CD4-positive, alpha-beta T cell treated with Interleukin-6 for 4 hours (primary cell): ENCODE data around the gene SVIL.
"Not testable (repeated sequence)": the region's sequence is repeated elsewhere in the genome, so short reads cannot be mapped to it uniquely, and the experiment has no call there.

Experiments
- DNase-seq: peaks from one replicate; pipeline ENCODE4 v3.0.0-alpha.2; 2020; ENCODE audit warnings: mixed read lengths

Gene SVIL

DNA sequence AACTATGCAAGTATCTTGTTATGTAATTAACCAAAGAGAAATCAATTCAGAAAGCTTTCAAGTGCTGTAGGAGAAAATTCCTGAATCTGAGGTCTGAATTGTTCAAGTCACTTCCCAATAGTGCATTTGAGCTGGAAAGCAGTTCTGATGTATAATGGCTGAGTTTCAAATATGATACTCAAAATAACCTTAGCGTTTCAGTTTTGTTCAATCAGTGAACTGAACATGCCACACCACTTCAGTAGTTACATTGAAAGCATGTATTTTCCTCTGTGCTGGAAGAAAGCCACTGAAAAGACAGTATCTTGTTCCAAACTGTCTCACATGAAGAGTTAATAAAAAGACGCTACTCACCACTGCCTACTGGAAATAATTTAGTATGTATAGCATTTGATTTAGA lies 64.5 kb downstream of the SVIL start:
- not testable (repeated sequence) for DNase-seq

DNA sequence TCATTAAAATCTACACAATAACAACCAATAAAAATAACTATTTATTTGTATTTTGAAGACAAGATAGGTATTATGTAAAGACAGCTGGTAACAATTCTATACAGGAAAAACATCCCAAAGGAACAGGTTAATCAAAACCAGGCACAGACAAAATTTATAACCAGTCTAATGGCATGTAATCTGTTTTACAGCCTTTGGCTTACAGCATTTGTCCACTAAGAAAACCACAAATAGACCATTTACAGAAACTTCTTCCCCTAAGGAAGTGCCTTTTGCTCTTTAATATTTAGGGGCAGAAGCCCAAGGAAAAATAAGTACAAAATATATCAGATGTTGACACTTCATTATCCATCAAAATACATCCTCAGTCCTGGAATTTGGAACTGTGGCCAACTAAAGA lies 65.0 kb downstream of the SVIL start:
- no peak for DNase-seq

DNA sequence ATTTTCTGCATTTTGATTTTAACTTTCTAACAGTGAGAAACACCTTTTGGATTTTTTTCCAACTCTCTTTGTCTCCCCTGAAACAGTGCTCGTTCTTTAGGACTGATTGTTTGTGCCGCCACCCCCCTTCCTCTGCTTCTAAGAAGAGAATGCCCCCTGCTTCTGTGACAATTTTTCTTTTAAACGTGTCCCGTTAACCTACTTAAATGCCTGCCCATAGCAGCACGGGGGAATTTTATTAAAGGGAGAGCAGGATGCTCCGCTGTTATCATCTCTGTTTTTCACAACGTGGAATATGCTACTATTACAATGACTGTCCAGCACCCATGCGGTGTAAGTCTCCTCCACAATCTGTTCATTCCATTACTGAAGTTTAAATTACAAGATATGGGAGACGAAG lies 67.8 kb downstream of the SVIL start:
- DNase-seq: no peak

DNA sequence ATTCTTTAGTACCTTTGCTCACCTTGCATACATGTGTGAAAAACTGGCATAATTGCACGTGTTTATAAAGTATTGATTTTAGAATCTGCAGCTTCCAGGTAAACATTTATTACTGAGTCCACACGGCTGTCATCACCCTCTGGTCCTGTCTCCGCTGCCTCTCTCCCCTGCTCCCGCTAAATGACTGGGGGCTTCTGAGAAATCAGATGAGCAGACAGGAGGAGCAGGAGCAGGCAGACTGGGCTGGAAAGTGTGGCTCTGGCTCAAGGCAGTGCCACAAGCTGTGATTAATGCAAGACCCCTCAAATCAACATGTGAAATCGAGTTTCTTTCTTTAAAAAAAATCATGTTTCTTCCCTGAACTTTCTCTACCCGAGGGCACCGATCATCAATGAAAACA lies 68.6 kb downstream of the SVIL start:
- not testable (repeated sequence) for DNase-seq

DNA sequence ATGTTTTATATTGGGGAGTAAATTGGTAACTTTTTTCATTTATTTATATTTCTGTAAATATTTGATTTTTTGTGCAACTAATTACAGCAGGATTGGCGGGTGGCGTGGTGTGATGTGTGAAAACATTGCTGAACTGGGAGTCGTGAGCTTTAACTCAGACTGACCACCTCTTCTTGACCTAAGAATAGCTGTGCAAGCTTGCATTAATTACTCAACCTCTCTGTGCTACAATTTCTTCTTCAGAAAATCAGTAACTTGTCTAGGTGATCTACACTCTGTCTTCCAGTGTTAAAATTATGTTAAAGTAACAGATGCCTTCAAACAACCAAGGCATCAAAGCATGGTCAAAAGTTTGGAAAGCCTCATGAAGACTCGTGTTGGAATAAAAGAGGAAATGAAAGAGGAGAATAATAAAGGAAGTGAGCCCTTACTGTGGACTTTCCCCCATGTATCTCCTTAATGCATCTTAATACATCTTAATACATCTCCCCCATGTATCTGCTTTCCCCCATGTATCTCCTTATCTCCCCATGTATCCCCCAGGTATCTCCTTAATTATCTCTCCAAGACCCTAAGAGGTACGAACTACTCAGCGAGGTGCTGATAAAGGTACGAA lies 71.2 kb downstream of the SVIL start:
- no peak for DNase-seq

DNA sequence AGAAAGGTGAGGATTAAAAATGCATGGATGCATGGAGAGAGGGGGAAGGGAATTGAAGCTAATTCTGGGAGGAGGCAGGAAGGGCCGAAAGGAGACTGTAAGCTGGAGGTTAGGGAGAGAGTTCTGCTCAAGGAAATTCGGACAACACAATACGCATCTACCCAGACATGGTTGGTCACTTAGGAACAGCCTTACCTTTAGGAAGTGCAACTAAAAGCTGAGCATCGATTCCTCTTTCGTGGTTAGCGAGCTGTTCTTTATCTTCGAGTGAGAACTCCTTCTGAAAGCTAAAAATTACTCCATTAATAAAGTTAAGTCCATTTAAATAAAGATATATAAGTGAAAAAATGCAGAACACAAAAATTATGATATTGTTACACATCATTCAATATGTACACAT lies 71.8 kb downstream of the SVIL start:
- DNase-seq: not testable (repeated sequence)

DNA sequence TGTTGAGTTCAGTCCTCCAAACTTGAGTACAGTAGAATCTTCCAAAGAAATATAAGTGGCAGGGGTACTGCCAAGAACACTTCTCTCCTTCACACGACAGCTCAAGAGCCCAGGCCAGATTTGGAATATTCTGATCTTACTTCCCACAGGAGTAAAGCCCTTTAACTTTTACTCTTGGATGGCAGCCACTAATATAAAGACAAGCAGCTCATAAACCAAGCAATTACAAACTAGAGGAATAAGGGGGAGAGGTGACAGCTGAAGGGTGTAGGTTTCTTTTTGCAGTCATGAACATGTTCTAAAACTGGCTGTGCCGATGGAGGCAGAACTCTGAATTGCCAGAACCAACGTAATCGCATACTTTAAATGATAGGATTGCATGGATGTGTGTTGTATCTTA lies 74.8 kb downstream of the SVIL start:
- no peak for DNase-seq

DNA sequence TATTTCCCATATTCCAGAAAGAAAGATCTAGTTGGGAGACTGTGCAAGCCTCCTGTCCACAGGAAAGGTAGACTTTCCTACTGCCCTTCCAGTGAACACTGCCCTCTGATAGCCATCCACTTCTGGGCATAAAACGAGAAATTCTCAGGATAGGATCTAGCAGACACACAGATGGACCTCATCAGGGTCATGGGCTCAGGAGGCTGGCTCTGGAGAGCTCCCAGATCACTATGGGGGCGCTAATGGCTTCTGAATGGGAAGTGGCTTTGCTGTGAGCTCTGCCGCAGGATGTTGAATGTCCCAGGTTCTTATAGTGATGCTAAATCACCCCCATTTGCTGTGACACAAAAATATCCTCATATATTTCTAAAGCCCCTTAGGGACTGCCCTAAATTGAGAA lies 77.1 kb downstream of the SVIL start:
- no peak for DNase-seq

DNA sequence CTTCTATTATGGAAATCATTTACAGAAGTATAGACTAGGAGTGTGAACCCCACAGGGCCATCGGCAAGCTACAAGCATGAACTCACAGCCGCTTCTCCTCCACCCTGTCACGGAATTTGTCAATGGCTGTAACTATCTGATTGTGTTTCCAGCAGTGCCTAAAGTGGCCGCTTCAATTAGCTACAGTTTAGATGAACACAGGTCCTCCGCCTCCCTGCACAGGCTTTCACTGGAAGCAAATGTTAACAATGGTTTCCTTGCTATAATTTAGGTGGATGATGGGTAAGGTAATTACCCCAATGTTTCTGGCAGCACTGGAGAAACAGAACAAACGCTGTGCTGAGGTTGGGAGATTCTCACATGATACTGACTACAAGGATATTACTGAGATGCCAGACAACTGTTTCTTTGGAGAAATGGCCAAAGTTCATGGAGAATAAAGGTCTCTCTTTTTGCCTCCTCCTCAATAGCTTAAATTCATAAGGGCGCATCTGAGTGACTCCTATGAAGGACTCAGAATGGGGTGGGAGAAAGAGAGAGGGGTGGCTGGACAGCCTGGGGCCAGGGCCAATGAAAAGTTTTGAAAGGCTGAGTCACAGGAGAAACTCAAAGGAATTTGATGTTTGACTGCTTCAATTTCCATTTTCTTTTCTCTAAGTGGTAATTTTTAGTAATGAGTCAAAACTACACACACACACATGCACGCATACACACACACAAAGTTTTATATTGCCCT lies 78.9 kb downstream of the SVIL start:
- DNase-seq: no peak

DNA sequence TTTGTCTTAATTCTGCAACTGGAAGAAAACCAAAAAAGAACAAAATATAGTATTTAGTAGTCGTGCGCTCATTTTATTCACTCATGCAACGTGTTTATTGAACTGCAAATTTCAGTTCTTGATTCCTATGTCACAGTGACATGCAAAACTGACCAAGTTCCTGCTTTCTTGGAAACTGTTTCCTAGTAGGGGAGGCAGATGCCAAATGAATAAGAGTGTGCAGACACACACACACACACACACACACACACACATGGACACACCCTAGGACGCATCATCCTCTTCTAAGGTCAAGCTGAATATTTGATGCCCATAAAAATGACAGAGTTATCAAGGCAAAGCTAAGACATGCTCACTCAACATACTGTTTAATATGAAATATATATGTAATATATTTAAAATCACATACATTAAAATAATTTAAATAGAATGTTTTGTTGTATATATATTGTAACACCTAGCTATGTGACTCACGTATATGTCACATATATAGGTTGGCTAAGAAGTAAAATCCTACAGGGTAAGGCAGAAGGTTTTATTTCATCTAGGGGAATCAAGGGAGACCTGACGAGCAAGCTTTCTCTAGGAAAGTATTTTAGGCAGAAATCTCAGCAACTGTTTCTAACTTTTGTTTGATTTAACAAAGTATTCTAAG lies 79.6 kb downstream of the SVIL start:
- DNase-seq: no peak

DNA sequence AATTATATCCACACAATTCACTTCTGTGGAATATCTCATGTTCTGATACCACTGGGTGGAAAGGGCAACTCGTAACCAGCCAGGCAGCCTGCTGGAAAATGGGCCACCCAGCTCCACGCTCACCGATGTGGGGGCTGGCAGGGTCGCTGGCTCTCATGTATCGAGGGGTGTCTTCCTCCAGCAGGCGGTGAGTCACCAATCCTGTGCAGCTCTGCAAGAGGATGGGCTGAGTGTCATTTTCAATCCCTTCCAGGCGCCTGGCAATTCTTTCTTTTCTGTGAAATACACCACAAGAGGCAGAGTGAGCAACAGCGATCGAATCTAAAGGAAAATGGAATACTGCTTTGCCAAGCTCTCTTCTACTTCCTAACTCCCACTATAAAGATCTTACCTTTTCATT lies 80.1 kb downstream of the SVIL start:
- no peak for DNase-seq

DNA sequence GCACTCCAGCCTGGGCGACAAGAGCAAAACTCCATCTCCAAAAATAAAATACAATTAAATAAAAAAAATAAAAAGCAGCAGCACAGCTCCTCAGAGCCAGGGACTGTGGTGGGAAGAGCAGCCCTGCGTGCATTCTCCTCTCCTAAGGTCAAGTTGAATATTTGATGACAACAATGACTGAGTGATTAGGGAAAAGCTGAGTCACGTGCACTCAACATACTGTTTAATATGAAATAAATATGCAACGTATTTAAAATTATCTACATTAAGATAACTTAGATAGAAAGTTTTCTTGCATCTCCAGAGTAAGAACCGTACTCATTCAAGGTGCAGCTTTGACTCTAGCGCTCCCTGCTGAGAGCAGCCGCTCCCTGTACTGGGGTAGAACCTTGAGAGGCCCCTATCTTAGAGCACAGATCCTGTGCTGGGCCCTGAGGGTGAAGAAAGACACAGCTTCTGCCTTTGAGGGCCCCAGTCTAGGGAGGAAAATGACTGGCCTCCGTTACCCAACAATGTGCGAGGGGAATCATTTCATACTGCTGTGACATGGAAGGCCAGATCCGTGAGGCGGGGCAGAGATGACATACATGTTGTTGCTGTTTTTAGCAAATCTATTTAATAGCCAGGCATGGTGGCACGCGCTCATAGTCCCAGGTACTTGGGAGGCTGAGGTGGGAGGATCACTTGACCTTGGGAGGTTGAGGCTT lies 81.1 kb downstream of the SVIL start:
- DNase-seq: no peak

DNA sequence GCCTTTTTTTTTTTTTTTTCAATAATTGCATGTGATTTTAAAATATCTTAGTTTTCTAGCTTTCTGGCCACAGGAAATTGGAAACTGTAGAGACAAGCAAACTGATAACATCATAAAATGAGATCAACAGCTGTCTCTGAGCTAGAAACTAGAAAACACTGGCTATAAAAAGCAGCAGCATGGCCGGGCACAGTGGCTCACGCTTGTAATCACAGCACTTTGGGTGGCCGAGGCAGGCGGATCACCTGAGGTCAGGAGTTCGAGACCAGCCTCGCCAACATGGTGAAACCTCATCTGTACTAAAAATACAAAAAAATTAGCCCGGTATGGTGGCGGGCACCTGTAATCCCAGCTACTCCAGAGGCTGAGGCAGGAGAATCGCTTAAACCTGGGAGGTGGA lies 81.7 kb downstream of the SVIL start:
- DNase-seq: not testable (repeated sequence)

DNA sequence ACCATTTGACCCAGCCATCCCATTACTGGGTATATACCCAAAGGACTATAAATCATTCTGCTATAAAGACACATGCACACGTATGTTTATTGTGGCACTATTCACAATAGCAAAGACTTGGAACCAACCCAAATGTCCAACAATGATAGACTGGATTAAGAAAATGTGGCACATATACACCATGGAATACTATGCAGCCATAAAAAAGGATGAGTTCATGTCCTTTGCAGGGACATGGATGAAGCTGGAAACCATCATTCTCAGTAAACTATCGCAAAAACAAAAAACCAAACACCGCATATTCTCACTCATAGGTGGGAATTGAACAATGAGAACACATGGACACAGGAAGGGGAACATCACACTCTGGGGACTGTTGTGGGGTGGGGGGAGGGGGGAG lies 85.3 kb downstream of the SVIL start:
- not testable (repeated sequence) for DNase-seq

DNA sequence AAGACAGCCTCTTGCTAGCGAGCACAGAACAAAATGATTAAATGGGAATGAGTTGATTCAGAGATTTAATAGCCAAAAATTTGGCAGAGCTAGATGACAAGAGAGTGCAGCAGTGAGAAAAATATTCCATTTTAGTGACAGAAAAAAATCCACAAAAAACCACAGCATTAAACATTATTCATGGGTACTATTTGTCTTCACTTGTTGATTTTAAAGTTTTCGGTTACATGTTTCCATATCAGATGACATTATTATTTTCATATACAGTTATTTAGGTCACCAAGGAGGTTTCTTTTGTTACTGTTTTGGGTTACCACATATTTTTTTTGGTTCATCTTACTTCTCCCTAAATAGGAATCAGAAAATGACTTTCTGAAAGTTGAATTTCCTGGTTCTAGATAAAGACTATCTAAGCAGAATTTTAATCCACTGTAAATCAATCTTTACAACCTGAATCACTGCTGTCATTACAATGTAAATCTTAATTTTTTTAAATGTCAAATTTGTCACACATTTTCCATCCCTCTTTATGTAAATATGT lies 87.9 kb downstream of the SVIL start:
- no peak for DNase-seq

DNA sequence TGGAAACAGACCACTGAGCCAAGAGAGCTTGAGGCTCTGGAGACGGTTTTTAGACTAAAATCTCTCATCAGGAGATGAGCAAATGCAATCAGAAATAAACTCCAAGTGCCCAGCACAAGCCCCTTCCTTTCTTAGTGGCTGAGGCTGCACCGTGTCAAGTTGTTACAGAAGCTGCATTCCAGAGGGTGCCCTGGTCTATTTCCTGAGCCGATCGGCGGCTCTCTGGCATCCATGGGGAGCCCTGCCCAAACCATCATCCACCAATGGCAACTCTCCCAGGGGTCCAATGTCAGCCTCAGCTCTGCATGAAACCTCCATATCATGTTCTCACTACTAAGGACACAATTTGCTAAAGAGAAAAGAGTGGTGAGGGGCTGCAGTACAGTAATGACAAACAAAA lies 89.6 kb downstream of the SVIL start:
- no peak for DNase-seq

DNA sequence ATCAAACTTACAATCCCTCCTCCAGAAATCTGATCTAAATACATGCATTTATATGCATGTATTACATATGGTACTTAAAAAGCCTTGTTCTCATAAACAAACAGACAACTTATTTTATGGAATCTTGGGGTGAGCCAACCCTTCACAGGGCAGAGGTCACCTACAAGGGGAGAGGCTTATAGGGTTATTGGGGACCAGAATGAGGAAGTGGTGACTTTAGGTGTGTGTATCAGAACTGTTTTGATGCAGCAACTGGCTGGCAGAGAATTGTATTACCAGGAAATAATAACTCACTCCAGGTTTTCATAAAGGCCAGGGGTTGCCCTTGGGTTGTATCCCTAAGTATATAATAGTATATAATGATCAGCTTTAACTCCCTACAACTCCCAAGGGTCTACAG lies 91.1 kb downstream of the SVIL start:
- no peak for DNase-seq

DNA sequence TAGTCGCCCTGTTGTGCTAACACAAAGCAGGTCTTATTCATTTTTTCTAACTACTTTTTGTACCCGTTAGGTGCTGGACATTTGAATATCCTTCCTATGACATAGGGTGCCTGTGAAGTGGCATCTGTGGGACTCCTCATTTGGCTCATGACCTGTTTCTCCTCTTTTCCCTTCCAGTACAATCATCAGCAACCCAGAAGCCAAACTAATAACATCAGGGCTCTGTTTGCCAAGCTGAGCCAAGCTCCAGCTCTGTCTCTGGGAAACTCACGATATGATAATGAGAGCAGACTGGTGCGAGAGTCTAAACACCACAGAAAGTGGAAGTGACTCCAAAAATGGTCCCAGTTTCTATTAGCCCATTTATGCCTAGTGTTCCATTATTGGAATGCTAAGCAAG lies 92.0 kb downstream of the SVIL start:
- no peak for DNase-seq

DNA sequence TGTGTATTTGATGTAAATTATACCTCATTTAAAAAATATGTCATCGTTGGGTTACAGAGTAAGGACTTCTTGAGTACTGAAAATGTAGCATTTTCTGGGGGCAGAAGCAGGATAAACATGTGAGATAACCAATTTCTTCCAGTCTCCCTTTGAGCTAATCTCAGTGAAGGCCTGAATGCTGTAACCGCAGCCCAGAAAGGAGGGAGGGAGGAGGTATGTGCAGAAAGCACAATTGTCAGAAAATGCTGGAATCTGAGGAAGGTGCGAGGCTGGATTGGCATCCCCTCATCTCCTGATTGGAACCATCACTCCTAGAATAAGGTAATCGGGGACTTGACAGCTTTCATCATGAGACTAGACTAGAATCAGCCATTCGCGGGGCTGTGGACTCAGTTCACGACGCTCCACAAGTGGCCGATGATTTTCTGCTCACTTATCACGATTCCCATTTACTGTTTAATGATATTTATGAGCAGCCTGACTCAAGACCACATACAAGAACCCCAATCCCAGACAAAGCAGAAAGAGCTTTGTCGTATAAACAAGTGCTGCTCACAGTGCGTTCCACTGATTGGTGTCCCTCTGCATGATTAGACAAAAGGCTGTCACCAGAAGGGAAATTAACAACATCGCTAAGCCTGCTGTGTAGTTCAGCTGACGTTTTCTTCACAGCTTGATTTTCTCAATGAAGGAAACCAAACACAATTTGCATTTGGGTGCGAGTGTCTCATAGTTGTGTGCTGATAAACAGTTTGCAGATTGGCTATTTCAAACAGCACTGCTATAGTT lies 93.2 kb downstream of the SVIL start:
- no peak for DNase-seq

DNA sequence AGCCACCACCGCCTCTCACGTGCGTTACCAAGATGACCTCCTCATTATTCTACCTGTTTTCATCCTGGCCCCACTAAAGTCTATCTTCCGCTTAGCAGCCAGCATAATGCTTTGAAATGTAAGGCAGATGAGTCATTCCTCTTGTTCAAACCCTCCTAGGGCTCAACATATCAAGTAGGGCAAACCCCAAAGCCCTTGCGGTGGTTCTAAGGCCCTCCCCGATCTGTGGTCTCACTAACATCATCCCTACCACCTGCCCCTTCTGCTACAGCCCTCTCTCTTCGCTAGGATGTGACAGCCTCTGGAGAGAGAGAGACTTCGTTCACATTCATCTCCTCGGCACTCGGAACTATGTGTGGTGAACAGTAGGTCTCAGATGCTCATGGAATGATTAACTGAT lies 94.8 kb downstream of the SVIL start:
- no peak for DNase-seq

DNA sequence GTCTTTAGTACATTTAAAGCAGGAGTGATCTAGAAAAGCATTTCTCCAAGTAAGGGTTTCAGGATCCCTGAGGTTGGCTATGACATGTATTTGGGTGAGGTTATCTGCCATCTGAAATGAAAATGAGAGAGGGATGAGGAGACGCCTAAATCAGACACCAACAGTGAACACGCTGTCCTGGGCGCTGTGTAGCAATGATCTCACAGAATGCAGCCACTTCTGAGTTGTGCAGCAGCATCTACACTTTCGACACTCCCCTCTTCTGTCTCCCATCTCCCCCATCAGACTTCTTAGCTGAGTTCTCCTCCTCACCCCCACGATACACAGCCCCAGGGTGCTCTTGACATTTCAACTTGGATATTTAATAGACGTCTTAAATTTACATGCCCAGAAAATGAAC lies 95.4 kb downstream of the SVIL start:
- DNase-seq: no peak

DNA sequence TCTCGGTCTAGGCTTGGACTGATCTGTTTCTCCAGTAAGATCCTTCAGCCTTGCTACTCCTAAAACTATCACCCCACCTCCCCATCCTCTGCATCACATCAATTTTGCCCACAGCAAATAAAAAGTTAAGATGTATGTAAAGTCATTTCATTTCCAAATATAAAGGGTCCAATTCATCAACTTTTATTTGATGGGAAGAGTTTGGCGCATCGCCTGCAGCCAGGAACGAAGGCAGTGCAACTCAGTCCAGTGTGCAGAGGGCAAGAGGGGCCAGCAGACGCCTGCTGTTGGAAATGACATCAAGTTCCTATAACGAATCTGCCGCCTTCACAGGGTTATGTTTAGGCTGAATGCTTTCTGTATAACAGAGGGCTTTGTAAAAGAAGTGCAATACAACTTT lies 97.0 kb downstream of the SVIL start:
- no peak for DNase-seq

DNA sequence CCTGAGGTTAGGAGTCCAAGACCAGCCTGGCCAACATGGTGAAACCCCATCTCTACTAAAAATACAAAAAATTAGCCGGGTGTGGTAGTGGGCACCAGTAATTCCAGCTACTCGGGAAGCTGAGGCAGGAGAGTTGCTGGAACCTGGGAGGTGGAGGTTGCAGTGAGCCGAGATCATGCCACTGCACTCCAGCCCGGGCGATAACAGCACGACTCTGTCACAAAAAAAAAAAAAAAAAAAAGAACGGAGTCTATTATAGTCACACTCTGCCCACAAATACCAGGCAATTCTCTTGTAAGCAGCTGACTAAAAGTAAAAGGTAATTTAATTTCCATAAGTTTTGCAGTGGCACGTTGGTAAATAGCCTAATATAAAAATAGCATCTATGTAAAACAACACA lies 98.1 kb downstream of the SVIL start:
- DNase-seq: not testable (repeated sequence)
